ENCODE results near the gene PDE4D.

GRCh38 chr5:59391576-59391975 is 501.9 kb downstream of the PDE4D start:
- TF ChIP-seq CTCF (IDR thresholded peaks at IDR 0.05; ENCODE audit: low read length) (no peak), EZH2phosphoT487 (IDR thresholded peaks at IDR 0.05; ENCODE audit: low read length) (no peak), EZH2 (optimal IDR thresholded peaks at IDR 0.05; ENCODE audit: low read depth, low read length) (no peak)

Data from MM.1S (cell line).